ENCODE data around the gene HIPK2.

GRCh38 chr7:139722604-139723003 lies 55.2 kb downstream of the HIPK2 start:
- TF ChIP-seq CTCF (conservative IDR thresholded peaks at IDR 0.05; ENCODE audit: low read depth in 2 of 2) (no peak), POLR2AphosphoS5 (IDR thresholded peaks at IDR 0.05; ENCODE audit: low read depth) (no peak), ZNF114 (CRISPR knock-in tag; IDR thresholded peaks at IDR 0.05) (no peak), REST (IDR thresholded peaks at IDR 0.05; ENCODE audit: unreplicated experiment) (no peak), EZH2 (IDR thresholded peaks at IDR 0.05; ENCODE audit: low read depth, unreplicated experiment) (no peak), EZH2phosphoT487 (IDR thresholded peaks at IDR 0.05; ENCODE audit: unreplicated experiment) (no peak)

Data from GM23338 (cell line).